GM21390 (cell line): ENCODE measurements around the gene MACROD2.

Source experiments
- ATAC-seq: cut with Tn5 transposase; IDR thresholded peaks from one replicate; pipeline ENCODE4 v1.9.1; 2021; ENCODE audit not compliant: unreplicated experiment

Gene MACROD2

DNA sequence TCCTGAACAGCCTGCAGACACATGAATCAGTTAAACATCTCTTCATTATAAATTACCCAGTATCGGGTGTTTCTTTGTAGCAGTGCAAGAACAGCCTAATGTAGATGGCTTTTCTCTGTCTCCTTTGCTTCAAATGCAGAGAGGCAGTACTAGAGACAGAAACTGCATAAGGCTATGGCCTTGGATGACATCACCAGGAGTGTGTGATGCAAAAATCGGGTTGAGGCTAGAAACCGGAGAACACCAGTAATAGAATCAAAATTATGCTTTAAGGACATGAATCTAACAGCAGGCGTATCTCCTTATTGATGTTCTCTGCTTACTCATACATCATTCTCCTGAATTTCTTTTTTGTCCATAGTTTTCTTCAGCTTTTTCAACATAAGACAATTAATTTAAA is 391.4 kb downstream of the MACROD2 start:
- ATAC-seq: no peak

DNA sequence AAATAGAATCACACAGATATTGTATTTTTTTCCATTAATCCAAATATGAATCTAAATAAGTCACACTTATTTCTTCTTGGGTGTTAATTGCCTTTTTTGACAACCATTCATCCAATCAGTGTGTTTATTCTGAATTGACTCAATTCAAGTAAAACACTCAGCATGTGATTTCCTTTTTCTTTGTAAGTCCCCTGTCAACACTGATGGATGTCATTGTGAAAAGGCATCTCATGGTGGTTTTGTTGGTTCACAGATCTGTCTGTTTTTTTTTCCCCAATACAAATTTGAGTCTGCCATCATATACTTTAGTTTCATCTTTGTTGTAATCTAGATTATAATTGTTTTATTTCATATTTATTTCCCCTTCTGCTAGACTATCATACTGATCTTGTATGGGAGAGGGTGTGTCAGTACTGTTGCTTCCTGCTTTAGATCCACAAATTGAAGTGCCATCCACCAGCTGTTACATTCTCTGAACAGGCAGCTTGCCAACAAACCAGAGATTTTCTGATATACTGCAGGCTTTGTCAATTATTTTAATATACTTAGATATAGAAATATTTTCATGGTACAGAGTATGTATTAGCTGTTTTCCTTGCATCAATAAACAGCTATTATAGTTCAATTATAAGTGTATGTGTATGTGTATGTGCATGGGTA is 406.3 kb downstream of the MACROD2 start:
- no peak for ATAC-seq

- ATAC-seq: no peak
These were observed 409.2 kb downstream of the MACROD2 start for GRCh38 chr20:14404515-14404914.

GRCh38 chr20:14406495-14406894 is 411.2 kb downstream of the MACROD2 start:
- ATAC-seq: no peak

GRCh38 chr20:14407336-14407735 is 412.0 kb downstream of the MACROD2 start:
- no peak for ATAC-seq

DNA sequence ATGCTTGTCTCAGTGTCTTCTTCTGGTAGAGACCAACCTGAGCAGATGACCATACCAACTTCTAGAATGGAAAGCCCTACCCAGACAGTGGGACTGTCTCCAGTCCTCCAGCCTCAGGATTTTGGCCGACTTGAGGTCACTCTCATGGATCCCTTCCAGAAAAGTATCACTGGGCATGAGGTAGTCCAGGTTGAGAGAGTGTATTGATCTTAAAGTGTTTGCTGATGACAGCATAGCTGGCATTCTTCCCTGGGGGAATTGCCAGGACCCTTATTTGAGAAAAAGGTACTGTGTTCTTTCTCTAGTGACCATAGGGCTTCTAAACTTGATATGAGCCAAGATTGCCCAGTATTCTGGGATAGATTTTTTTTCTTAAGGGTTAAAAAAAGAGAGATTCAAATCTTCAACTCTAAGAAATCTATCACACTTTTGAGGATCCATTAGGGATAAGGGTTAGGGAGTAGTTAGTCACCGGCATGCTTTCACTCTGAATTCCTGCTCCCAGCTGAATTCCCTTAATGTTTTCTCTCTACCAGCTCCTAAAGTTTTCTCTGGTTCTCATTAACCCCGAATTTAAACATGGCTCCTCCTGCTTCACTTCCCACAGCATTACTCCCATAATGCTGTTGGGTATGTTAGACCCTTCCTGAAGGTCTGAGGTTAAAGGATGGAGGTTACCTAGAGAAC is 415.7 kb downstream of the MACROD2 start:
- no peak for ATAC-seq

DNA sequence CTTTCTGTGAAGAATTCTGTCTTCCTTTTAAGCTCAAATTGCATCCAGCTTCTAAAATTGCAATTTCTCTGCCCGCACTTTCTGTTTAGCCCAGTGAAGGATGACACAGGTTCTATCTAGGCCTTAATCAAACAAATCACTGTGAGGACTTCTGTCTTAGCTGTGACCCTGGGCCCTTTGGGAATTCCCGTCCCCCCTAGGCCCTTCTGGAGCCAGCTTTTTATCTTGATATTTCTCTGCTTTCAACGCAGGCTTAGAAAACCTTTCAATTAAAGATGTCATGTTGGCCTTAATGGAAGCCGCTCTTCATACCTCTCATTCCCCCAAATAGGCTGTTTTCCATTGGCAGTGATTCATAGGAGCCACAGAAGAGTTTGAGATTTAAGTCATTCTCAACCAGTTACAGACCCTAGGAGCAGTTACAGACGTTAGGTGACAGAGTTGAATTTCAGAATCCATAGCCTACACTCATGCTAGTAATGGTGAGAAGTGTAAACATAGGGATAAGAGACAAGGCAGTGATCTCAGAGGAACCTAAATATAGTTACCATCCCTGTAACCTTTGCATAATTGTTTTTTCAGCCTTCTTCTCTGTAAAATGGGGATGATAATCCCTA is 416.9 kb downstream of the MACROD2 start:
- ATAC-seq: no peak

GRCh38 chr20:14413835-14414234 is 418.5 kb downstream of the MACROD2 start:
- ATAC-seq: no peak

DNA sequence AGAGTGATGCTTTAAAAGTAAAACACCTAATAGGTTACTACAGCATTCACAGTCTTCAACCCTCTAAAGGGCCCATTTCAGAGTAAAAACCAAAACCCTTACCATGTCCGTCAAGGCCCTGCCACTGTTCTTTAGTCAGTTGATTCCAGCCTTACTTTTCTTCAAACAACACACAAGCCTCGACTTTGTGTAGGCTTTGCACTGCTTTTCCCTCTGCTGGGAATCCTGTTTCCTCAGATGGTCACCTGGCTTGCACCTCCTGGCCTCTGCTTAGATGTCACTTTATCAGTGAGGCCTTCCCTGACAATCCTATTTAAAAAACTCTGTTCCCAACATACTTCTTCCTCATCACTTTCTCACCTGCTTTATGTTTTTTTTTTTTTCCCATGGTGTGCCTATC is 419.2 kb downstream of the MACROD2 start:
- ATAC-seq: no peak

DNA sequence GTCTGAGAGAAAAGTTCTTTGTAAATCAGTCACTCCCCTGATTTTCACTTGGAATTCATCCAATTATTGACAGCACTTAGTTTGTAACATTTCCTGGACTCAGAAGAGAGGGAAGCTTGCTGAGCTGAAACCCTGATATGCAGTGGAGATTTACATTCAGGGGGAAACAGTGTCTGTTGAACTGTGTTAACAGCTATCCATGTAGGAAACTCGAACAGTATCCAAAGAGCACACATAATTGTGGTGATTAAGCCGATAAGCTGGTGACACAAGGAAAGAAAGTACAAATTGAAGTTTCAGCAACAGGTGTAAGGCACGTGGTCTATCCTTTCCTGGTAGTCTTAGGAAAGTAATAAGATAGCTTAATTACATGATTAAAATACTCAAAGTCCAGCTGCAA is 420.2 kb downstream of the MACROD2 start:
- ATAC-seq: no peak

- no peak for ATAC-seq
These were observed 423.1 kb downstream of the MACROD2 start for GRCh38 chr20:14418376-14418775.

DNA sequence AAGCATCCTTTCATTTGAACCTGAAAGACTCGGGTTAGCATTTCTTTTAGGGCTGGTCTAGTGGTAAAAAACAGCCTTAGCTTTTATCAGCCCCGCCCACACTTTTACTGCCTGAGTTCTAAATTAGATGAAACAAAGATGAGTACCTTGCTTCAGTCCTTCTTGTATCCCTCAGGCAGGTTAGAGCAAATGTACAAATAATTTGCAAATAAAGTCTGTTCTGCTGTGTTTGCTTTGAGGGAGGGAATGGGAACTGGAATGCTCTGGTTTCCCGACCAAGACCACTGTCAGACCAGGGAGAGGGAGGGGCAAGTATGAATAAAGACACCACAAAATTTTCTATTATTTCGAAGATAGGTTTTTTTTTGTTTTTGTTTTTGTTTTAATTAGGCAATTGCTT is 427.6 kb downstream of the MACROD2 start:
- no peak for ATAC-seq

- ATAC-seq: no peak
These were observed 436.3 kb downstream of the MACROD2 start for GRCh38 chr20:14431568-14431967.

DNA sequence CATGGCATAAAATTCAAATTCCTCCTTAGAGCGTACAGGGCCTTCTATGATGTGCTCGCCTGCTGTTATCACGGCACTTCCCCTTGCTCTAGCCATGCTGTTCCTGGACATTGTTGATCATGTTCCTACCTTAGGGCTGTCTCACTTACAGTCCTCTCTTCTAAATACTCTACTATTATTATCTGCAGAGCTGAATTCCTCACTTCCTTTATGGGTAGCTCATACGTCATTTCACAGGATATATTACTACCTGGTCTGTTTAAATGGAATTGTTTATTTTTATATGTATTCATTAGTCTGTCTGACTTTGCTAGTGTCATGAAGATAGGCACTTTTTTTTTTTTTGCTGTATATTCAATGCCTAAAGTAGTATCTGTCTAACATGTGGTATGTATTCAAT is 436.8 kb downstream of the MACROD2 start:
- no peak for ATAC-seq

DNA sequence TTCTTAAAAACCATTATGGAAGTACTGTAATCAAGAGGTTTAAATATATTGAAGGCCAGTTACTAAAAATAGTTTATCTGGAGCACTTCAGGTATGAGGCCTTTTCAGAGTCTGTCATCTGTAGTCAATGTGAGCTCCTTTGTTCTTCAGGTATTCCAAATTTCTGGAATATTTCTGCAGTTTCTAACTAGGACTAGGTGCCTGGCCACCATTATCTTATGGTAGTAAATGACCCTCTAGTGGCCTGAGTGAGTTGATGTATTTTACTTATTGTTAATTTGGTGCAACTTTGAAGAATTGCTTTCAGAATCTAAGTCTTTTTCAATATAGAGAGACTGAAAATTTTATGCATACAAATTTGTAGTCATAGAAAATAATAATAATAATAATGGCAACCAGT is 437.3 kb downstream of the MACROD2 start:
- ATAC-seq: no peak

- ATAC-seq: no peak
These were observed 439.2 kb downstream of the MACROD2 start for GRCh38 chr20:14434384-14435136.

- no peak for ATAC-seq
These were observed 445.9 kb downstream of the MACROD2 start for GRCh38 chr20:14441201-14441600.

DNA sequence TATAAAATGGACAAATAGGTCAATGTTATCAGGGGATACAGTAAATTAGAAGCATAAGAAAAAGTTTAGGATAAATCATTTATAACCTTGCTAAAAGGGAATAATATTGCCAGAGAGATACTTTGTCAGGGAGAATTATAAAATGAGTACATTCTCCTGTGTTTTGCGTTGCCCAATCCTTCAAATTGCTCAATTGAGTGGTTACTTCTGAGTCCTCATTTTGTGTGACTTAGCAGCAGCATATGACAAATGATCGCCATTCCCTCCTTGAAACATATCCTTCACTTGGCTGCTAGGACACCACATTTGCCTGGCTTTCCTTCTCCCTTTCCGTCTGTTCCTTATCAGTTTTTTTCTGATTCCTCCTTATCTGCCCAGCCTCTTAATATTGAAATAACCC is 448.8 kb downstream of the MACROD2 start:
- ATAC-seq: no peak

DNA sequence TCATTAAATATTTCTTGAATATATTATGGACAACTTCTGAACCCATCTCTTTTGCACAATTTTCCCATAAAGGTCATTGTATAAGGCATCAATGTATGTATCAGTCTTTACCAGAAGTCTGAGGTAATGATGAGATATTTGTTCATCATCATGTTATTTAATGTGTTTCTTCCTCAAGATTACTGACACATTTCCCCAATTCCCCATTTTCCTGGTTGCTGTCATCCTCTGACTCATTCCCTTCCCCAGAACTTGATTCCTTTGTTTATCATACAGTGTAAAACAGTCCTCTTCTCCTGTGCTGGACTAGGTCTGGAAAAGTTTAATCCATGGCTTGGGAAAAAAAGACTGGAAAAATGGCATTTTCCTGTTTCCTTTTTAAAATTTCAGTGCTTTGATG is 450.0 kb downstream of the MACROD2 start:
- no peak for ATAC-seq

DNA sequence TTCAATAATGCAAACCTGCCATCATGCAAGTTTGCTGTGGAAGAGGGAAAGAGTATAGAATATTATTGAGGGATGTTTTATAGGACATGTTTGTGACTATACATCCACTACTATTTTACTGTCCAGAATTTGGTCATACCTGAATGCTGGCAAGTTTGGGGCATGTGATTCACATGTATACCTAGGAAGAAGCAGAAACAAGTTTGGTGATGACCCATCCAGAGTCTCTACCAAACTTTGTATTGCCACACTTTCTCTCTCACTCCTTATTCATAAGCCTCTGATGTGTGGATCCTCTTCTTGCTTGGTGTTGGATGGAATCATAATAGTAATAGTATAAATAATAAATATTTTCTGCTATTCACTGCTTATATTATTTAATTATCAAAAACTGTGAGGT is 450.6 kb downstream of the MACROD2 start:
- no peak for ATAC-seq

DNA sequence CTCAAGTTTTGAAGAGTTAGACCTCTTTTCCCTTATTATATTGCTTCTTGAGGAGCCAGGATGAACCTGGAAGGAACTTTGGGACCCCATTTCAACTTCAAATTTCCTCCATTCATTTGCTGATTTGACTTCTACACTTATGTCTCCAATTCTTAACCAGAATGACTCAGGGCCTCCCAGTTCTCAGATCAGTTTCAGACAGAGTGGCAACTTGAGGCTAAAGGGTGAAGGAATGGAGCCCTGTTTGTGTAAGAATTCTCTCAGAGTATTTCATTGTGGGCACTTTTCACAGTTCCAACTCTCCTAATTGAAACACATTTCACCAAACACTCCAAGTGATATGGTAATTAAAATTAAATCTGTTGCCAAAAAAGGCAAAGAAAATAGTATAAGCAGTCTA is 451.1 kb downstream of the MACROD2 start:
- ATAC-seq: no peak

DNA sequence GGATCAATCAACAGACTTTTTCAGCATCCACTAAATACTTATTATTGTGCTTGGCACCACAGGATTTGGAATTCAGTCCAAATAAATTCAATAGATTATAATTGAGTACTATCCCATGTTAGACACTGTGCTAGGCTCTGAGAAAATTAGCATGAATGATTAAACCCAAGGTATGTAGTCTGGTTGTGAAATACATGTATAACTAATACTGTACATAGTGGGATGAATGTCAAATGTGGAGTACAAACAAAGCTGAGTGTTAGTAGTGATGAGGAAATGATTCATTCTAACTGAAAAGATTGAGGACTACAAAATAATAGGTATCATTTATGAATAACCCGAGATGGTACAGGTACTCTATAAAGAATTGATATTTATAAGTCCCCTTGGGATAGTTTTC is 454.0 kb downstream of the MACROD2 start:
- ATAC-seq: no peak
